GM21529 (cell line): ENCODE results near the gene ABCD3.
"Not testable (repeated sequence)": the region's sequence is repeated elsewhere in the genome, so short reads cannot be mapped to it uniquely, and the experiment has no call there.

Source experiments
- ATAC-seq: cut with Tn5 transposase; IDR thresholded peaks from one replicate; pipeline ENCODE4 v1.9.1; 2021; ENCODE audit not compliant: unreplicated experiment

Gene ABCD3

GRCh38 chr1:94544706-94545490, 126.7 kb downstream of the ABCD3 start:
- no peak for ATAC-seq

GRCh38 chr1:94549706-94550105, 131.5 kb downstream of the ABCD3 start:
- no peak for ATAC-seq

GRCh38 chr1:94550396-94550795, 132.2 kb downstream of the ABCD3 start:
- no peak for ATAC-seq

- no peak for ATAC-seq
Measured at GRCh38 chr1:94550800-94551241, 132.6 kb downstream of the ABCD3 start.

GRCh38 chr1:94551449-94551848, 133.3 kb downstream of the ABCD3 start:
- ATAC-seq, result no peak

- ATAC-seq, result no peak
Measured at GRCh38 chr1:94552071-94552586, 133.9 kb downstream of the ABCD3 start.

- no peak for ATAC-seq
Measured at GRCh38 chr1:94553323-94553730, 135.1 kb downstream of the ABCD3 start.

GRCh38 chr1:94553931-94554330, 135.7 kb downstream of the ABCD3 start:
- no peak for ATAC-seq

GRCh38 chr1:94554580-94554979, 136.4 kb downstream of the ABCD3 start:
- no peak for ATAC-seq

- ATAC-seq, result no peak
Measured at GRCh38 chr1:94555091-94555490, 136.9 kb downstream of the ABCD3 start.

- no peak for ATAC-seq
Measured at GRCh38 chr1:94559921-94560320, 141.7 kb downstream of the ABCD3 start.

GRCh38 chr1:94560333-94560732, 142.1 kb downstream of the ABCD3 start:
- ATAC-seq, result no peak

- ATAC-seq, result no peak
Measured at GRCh38 chr1:94562519-94563260, 144.5 kb downstream of the ABCD3 start.

- ATAC-seq, result no peak
Measured at GRCh38 chr1:94565901-94566300, 147.7 kb downstream of the ABCD3 start.

- ATAC-seq, result not testable (repeated sequence)
Measured at GRCh38 chr1:94566436-94566835, 148.2 kb downstream of the ABCD3 start.

GRCh38 chr1:94567975-94568607, 149.9 kb downstream of the ABCD3 start:
- ATAC-seq, result not testable (repeated sequence)
